Urinary bladder (tissue), 4 donors: ENCODE data around the gene SLC12A8. TPM values are rescaled to one million over a fixed set of nuclear protein-coding genes. Genes with fewer than 3 reads are reported as not detected.

ENCODE experiments used
- DNase-seq: peaks from one replicate; pipeline ENCODE4 v3.0.0-alpha.2; 2015; ENCODE audit errors: extremely low spot score
- H3K27ac ChIP-seq: one replicate; pipeline ENCODE4 v1.5.1; 2013; ENCODE audit warnings: low read depth, mild to moderate bottlenecking, moderate library complexity
- H3K36me3 ChIP-seq: one replicate; pipeline ENCODE4 v1.6.1; 2013; ENCODE audit warnings: mild to moderate bottlenecking, moderate library complexity; ENCODE audit not compliant: insufficient read depth
- H3K4me1 ChIP-seq: one replicate; pipeline ENCODE4 v1.6.1; 2013; ENCODE audit warnings: mild to moderate bottlenecking, moderate library complexity; ENCODE audit not compliant: insufficient read depth
- H3K4me3 ChIP-seq: one replicate; pipeline ENCODE4 v1.5.1; 2013; ENCODE audit warnings: low read depth, low read length
- WGBS: extraction: QIAGEN DNeasy Blood & Tissue Kit; methylation state at CpG from one replicate; pipeline ENCODE4 v1.1.7; 2013; 5-methylcytosine and 5-hydroxymethylcytosine counted together
- polyA plus RNA-seq: library from polyadenylated mRNA; stranded (reverse); fragments of 200-250 nt; gene quantifications from one replicate; pipeline ENCODE4 v1.2.3, GENCODE V29; 2013
- total RNA-seq: library from RNA; depleted of rRNA; stranded (reverse); fragments of >200 nt; gene quantifications from one replicate; pipeline ENCODE4 v1.2.3, GENCODE V29; 2014
- donor health status: healthy with polysubstance abuse.
- donor health status: healthy.

SLC12A8 gene
- total and polyA plus RNA-seq, 2 donors: 1.4 to 2.9 TPM

- Histone ChIP-seq H3K4me1 (no peaks in the 10 kb centered on the region), H3K36me3 (no peaks in the 10 kb centered on the region), H3K4me3 (no peak overlapping the region), H3K27ac (no peak overlapping the region)
- 72% methylated on average over 5 of the region's 5 CpGs for WGBS
- DNase-seq: no peak
Observed at GRCh38 chr3:125187599-125187910, 25.0 kb downstream of the SLC12A8 start.

GRCh38 chr3:125186800-125187598, 25.5 kb downstream of the SLC12A8 start:
- WGBS: 95% methylated on average over 20 of the region's 20 CpGs
- Histone ChIP-seq H3K36me3 (no peaks in the 10 kb centered on the region), H3K27ac (no peak overlapping the region), H3K4me1 (no peaks in the 10 kb centered on the region), H3K4me3 (no peak overlapping the region)
- DNase-seq: no peak

- peak; percentile 32 for DNase-seq
- Histone ChIP-seq H3K36me3 (no peaks in the 10 kb centered on the region), H3K27ac (no peak overlapping the region), H3K4me3 (no peak overlapping the region), H3K4me1 (no peaks in the 10 kb centered on the region)
- 41% methylated on average over 10 of the region's 10 CpGs for WGBS
Observed at GRCh38 chr3:125186261-125186787, 26.2 kb downstream of the SLC12A8 start.

GRCh38 chr3:125185805-125186204, 26.7 kb downstream of the SLC12A8 start:
- no peak for DNase-seq
- WGBS: 62% methylated on average over 3 of the region's 3 CpGs
- Histone ChIP-seq H3K4me3 (no peak overlapping the region), H3K36me3 (no peaks in the 10 kb centered on the region), H3K27ac (no peak overlapping the region), H3K4me1 (no peaks in the 10 kb centered on the region)

- Histone ChIP-seq H3K4me3 (no peak overlapping the region), H3K27ac (no peak overlapping the region), H3K36me3 (no peaks in the 10 kb centered on the region), H3K4me1 (no peaks in the 10 kb centered on the region)
- DNase-seq: no peak
- 87% methylated on average over 1 of the region's 1 CpG for WGBS
Observed at GRCh38 chr3:125179884-125180240, 32.7 kb downstream of the SLC12A8 start.

GRCh38 chr3:125179143-125179883, 33.2 kb downstream of the SLC12A8 start:
- H3K36me3 ChIP-seq: no peaks in the 10 kb centered on the region
- no peak for DNase-seq
- H3K4me3 ChIP-seq: no peak overlapping the region
- 82% methylated on average over 3 of the region's 3 CpGs for WGBS
- H3K4me1 ChIP-seq: no peaks in the 10 kb centered on the region
- H3K27ac ChIP-seq: no peak overlapping the region

GRCh38 chr3:125177746-125178145, 34.8 kb downstream of the SLC12A8 start:
- Histone ChIP-seq H3K4me3 (no peak overlapping the region), H3K36me3 (no peaks in the 10 kb centered on the region), H3K4me1 (no peaks in the 10 kb centered on the region), H3K27ac (no peak overlapping the region)
- WGBS: 92% methylated on average over 13 of the region's 13 CpGs
- DNase-seq: no peak

GRCh38 chr3:125175295-125176078, 37.1 kb downstream of the SLC12A8 start:
- no peak for DNase-seq
- no peaks in the 10 kb centered on the region for H3K36me3 ChIP-seq
- WGBS: 75% methylated on average over 7 of the region's 7 CpGs

GRCh38 chr3:125172346-125172745, 40.2 kb downstream of the SLC12A8 start:
- no peaks in the 10 kb centered on the region for H3K4me1 ChIP-seq
- no peak for DNase-seq
- H3K27ac ChIP-seq: no peak overlapping the region
- 86% methylated on average over 2 of the region's 2 CpGs for WGBS
- no peak overlapping the region for H3K4me3 ChIP-seq
- H3K36me3 ChIP-seq: no peaks in the 10 kb centered on the region

More at GRCh38 chr3:125175295-125176078, 37.1 kb downstream of the SLC12A8 start:
- H3K27ac ChIP-seq: no peak overlapping the region
- H3K4me1 ChIP-seq: no peaks in the 10 kb centered on the region
- H3K4me3 ChIP-seq: no peak overlapping the region

- WGBS: 64% methylated on average over 4 of the region's 4 CpGs
- Histone ChIP-seq H3K4me3 (no peak overlapping the region), H3K4me1 (no peaks in the 10 kb centered on the region), H3K36me3 (no peaks in the 10 kb centered on the region), H3K27ac (no peak overlapping the region)
- DNase-seq: no peak
Observed at GRCh38 chr3:125168711-125169393, 43.7 kb downstream of the SLC12A8 start.

- H3K4me3 ChIP-seq: no peak overlapping the region
- DNase-seq: no peak
- no peak overlapping the region for H3K27ac ChIP-seq
- no peaks in the 10 kb centered on the region for H3K4me1 ChIP-seq
- WGBS: 85% methylated on average over 13 of the region's 13 CpGs
- H3K36me3 ChIP-seq: no peaks in the 10 kb centered on the region
Observed at GRCh38 chr3:125166599-125167136, 45.9 kb downstream of the SLC12A8 start.

GRCh38 chr3:125165948-125166553, 46.5 kb downstream of the SLC12A8 start:
- DNase-seq: no peak
- Histone ChIP-seq H3K27ac (no peak overlapping the region), H3K4me1 (no peaks in the 10 kb centered on the region), H3K36me3 (no peaks in the 10 kb centered on the region), H3K4me3 (no peak overlapping the region)
- 95% methylated on average over 18 of the region's 18 CpGs for WGBS
